GM10266 (cell line): Measurements from ENCODE around the gene OSBPL7.

Source experiments
- DNase-seq: peaks from one replicate; pipeline ENCODE4 v3.0.0; 2012; ENCODE audit errors: extremely low spot score
- TF ChIP-seq, protein P1 (sequence below): IDR thresholded peaks from 2 replicates; pipeline ENCODE4 v1.5.1; 2012; ENCODE audit warnings: mild to moderate bottlenecking, low read depth; ENCODE audit not compliant: control insufficient read depth, insufficient read depth; ENCODE audit errors: missing control alignments

OSBPL7 gene

DNA sequence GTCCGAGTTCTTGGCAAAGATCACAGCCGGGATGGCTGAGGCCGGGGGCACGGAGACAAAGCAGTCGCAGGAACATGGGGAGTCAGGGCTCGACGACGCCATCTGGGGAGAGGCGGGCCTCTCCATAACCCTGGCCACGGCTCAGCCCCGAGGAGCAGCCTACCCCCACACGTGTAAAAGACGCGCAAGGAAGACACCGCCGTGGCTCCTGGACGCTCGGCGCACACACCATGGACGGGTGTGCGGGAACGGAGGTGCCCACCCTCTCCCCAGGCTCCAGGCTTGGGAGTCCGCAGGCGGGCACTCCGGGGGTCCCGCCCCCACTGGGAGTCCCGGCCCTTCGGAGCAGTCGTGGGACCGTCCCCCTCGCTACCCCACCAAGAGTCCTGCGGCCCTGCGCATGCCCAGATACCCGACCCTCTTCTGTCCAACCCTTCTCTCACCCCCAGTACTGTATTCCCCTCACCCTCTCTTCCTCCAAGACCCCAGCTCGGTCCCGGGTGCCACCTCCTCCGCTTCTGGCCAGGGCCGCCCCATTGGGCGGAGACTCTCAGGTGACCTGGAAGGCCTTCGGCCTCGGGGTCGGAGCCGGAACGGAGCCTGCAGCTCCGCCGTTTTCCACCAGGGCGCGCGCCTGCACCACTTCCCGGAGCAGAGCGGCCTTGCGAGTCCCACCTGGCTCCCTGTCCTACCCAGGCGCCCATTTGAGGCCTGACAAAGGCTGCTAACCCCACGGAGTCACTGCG lies 19.3 kb upstream of the OSBPL7 start, which contains the start of gene SCRN2:
SCRN2 (minus strand) TSS at position 532 of the 746 bp plus-strand sequence; CDS start at position 102, 430 bp downstream.
- TF ChIP-seq, protein P1, sequence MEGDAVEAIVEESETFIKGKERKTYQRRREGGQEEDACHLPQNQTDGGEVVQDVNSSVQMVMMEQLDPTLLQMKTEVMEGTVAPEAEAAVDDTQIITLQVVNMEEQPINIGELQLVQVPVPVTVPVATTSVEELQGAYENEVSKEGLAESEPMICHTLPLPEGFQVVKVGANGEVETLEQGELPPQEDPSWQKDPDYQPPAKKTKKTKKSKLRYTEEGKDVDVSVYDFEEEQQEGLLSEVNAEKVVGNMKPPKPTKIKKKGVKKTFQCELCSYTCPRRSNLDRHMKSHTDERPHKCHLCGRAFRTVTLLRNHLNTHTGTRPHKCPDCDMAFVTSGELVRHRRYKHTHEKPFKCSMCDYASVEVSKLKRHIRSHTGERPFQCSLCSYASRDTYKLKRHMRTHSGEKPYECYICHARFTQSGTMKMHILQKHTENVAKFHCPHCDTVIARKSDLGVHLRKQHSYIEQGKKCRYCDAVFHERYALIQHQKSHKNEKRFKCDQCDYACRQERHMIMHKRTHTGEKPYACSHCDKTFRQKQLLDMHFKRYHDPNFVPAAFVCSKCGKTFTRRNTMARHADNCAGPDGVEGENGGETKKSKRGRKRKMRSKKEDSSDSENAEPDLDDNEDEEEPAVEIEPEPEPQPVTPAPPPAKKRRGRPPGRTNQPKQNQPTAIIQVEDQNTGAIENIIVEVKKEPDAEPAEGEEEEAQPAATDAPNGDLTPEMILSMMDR: peak; percentile 97
- peak; percentile 91 for DNase-seq

DNA sequence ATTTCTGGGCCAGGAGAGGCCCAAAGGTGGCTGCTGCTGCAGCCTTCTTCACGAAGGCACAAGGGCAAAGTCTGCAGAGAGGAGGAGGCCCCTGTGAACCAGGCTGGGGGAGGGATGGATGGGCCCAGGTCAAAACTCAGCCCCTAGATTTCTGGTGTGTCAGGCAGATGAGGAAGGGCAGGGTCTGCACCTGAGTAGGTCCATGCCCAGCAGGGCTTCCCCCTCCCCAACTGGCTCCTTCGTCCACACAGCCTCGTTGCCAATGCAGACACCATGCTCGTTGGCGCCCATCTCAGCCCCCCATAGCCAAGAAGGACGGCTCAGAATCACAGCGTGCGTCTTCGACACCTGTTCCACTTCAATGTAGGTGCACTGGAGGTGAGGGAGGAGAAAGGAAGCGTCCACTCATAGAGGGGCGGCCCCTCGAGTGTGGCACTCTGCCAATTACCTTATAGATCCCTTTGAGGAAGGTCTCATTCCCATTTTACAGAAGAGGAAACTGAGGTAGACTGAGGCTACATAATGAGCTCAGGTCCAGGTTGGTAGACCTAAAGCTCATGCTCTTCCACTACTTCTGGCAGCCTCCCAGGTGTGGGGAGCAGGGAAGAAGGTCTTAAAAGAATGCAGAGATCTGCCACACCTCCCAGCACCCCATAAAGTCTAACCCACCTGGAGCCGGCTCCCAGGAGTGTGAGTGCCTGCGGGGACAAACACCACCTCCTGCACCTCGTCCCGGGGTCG lies 18.6 kb upstream of the OSBPL7 start:
- TF ChIP-seq, protein P1: no peak
- DNase-seq: no peak

DNA sequence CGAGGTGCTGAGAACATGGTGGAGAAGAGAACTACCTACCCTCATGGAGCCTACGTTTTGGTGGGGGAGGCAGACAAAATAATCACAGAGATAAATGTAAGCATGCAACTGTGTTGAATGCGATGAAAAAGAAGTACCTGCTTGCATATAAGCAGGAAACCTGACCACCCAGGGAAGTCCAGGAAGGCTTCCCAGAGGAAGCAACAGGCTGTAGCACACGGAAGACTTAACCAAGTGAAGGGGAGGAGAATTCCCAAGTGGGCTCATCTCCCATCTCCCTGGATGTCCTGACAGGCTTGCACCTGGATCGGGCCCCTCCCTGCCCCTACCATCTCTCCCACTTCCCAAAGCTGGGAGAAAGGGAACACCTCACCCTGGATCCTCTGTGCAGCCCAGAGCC lies 17.5 kb upstream of the OSBPL7 start:
- no peak for DNase-seq

DNA sequence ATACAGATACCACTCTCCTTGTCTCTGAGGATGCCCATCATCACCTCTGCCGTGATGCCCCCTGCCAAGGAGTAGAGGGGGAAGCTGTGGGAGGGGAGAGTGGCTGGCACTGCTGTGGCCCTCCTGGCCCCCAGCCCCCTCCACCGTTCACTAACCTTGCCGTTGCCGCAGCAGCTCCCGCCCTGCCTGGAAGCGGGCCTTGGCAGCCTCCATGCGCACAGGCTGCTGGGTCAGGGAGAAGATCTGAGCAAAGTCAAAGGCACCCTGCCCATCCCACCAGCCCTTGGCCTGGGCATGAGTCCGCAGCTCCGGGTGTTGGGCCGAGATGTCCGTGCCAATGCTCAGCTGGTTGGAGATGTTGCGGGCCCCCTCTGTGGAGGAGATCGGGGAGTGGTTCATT lies 17.0 kb upstream of the OSBPL7 start:
- TF ChIP-seq, protein P1: no peak
- no peak for DNase-seq

More for the DNA sequence above, 17.5 kb upstream of the OSBPL7 start:
- TF ChIP-seq, protein P1: no peak

DNA sequence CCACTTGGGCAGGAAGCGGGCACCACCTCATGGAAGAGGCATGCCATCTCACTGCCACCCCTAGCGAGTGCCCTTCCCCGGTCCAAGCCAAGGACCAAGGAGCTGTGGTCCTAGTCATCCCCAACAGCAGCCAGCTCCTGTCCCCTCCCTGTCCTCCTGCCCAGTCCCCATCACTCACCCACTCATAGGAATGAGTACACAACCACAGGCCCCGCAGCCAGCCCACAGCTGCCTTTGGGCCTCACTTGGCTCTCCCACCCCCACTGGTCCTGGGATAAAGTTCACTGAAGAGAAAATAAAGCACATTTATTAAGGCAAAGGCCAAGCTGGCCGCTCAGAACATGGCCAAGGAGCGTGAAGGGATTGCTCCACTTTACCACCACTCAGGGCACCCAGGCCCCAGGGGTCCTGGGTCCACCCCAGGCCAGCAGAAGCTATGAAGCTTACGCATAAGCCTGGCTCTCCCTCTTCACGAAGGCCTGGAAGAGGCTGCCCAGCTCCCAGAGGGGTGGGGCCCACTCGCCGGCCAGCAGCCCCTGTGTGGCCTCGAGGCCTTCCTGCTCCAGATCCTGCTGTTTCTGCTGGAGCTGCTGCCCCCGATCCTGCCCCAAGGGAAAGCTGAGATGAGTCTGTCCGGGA lies 15.9 kb upstream of the OSBPL7 start:
- TF ChIP-seq, protein P1: no peak
- no peak for DNase-seq

DNA sequence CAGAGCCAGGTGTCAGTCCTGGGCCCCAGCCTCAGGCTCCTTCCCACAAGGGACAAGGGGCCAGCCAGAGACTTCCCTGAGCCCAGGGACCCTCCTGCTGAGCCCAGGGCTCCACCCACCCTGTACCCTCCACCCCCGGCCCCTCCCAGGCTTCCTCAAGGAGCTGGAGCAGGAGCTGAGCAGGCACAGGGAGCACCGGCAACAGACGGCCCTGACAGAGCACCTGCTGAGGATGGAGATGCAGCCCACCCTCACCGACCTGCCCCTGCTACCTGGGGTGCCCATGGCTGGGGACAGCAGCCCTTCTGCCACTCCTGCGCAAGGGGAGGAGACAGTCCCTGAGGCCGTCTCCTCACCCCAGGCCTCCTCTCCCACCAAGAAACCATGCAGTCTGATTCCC lies 15.0 kb upstream of the OSBPL7 start:
- TF ChIP-seq, protein P1: no peak
- no peak for DNase-seq
